AG08395 (cell line): Measurements from ENCODE around the gene PROX1.

ENCODE experiments used
- DNase-seq: peaks from one replicate; pipeline ENCODE4 v3.0.0; 2012; ENCODE audit warnings: mixed read lengths, low spot score

PROX1 gene

DNA sequence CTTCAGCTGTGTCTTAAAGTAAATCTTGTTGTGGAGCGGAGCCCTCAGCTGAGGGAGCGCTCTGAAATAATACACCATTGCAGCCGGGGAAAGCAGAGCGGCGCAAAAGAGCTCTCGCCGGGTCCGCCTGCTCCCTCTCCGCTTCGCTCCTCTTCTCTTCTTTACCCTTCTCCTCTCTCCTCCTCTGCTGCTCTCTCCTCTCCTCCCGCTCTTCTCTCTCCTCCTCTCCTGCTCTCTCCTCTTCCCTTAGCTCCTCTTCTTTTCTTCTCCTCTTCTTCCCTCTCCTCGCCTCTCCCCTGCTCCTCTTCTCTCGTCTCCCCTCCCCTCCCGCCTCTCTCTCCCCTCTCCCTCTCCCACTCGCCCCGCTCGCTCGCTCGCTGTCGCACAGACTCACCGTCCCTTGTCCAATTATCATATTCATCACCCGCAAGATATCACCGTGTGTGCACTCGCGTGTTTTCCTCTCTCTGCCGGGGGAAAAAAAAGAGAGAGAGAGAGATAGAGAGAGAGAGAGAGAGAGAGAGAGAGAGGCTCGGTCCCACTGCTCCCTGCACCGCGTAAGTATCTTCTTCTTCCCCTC is at the start of gene PROX1:
PROX1 (plus strand) TSS at position 47 of the 580 bp plus-strand sequence. CDS start 8,563 bp downstream, outside the sequence.
- DNase-seq, result no peak

GRCh38 chr1:213938776-213939175 is 49.0 kb upstream of the PROX1 start:
- no peak for DNase-seq

DNA sequence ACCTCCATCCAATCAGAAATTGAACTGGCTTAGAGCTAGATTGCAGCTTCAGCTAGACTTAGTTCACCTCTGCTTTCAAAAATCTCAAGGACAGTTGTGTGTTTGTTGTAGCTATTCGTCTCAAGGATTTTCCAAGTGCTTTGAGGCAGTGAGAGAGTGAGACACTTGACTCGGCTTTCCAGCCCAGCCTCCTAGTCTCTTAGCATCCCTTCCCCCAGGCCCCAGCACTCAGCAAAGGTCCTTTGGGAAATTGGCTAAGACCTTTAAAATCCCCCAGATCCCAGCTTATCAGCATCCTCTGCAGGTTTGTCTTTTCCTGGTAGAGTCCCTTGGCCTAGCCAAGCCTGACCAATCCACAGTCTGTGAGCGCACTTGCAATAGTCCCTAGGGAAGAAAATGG is 47.9 kb upstream of the PROX1 start:
- no peak for DNase-seq

GRCh38 chr1:213940947-213941346 is 46.8 kb upstream of the PROX1 start:
- no peak for DNase-seq

GRCh38 chr1:213942061-213942460 is 45.7 kb upstream of the PROX1 start:
- DNase-seq, result no peak

GRCh38 chr1:213947200-213947801 is 40.5 kb upstream of the PROX1 start:
- DNase-seq, result no peak

GRCh38 chr1:213951876-213952275 is 35.9 kb upstream of the PROX1 start:
- no peak for DNase-seq

- DNase-seq, result no peak
Observed at GRCh38 chr1:213953806-213954205, 34.0 kb upstream of the PROX1 start.

DNA sequence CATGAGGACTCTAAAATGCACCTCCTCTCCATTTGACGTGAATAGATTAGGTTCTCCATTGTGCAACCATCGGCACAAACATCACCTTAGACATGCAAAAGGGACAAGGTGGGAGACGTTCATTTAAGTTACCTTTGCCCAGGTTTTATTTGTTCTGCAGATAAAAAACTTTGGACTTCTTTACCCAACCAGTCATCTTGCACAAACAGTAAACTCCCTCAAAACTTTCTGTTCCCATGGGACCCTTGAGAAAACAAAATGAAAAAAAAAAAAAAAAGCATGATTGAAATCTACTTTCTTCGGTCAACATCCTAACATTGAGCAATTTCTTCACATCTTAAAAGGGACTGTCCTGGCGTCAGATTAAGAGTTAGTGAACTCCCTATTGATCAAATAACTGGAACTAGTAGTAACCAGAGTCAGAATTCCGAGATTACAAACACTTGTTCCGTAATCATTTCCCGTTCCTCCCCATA is 31.4 kb upstream of the PROX1 start:
- DNase-seq, result no peak

DNA sequence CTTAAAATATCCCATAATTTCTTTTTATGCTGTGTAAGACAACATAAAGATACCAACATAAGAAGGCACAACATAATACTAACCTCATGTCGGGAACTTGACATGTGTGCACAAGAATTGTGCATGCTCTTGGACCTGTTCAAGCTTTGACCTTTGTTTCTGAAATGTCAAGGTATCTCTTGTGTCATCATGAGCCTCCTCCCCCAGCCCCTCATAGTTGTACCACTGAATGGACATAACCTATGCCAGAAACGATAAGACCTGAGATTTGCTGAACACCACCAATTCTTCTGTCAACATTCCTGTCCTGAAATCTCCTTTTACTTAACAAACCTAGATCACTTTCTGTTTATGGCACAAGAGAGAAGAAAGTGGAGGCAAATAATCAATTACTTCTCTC is 29.4 kb upstream of the PROX1 start:
- DNase-seq, result no peak

DNA sequence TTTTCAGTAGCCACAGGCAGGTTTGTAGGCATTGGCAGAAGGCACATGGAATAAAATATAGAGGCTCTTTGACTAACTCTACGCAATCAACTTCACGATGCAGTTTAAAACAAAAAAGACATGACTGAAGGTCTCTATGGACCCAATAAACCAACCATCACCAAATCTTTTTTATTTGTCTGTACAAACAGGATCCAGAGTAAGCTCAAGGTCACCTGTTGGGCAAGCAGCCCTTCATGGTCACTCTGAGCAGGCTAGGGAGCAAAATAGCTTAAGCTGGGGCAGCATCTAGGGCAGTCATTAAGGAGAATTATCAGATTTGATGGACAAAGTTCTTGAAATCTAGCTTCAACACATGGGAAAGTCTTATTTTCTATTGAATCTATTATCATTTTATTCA is 26.8 kb upstream of the PROX1 start:
- no peak for DNase-seq

- DNase-seq, result no peak
Observed at GRCh38 chr1:213962508-213962907, 25.3 kb upstream of the PROX1 start.

- no peak for DNase-seq
Observed at GRCh38 chr1:213966122-213966521, 21.7 kb upstream of the PROX1 start.

DNA sequence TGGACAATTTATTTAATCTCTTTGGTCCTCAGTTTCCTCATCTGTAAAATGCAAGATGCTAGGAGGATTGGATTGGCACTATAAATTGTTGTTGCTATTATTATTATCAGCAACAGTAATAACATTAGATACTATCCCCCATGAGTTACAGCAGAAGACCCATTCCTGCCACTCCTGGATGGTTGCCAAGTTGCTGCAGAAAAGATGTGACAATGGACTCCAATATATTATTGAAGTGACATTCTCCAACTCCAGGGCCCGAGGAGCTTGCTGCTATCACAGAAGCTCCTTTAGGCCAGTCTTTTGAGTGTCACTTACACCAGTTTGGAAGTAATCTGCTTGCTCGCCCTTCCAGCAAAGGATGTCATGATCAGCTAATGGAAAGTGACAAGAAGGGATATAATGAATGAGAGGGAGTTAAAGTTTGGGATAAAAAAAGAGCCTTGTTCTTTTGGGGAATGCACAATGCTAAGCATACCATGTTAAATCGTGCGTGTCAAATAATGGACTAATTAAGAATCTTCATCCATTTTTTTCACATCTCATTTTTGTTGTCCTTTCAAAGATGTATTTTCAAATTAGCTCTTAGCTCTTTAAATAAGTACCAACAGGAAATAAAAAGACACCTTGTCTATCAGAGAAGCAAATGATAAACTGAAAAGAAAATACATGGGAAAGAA is 19.5 kb upstream of the PROX1 start:
- no peak for DNase-seq

DNA sequence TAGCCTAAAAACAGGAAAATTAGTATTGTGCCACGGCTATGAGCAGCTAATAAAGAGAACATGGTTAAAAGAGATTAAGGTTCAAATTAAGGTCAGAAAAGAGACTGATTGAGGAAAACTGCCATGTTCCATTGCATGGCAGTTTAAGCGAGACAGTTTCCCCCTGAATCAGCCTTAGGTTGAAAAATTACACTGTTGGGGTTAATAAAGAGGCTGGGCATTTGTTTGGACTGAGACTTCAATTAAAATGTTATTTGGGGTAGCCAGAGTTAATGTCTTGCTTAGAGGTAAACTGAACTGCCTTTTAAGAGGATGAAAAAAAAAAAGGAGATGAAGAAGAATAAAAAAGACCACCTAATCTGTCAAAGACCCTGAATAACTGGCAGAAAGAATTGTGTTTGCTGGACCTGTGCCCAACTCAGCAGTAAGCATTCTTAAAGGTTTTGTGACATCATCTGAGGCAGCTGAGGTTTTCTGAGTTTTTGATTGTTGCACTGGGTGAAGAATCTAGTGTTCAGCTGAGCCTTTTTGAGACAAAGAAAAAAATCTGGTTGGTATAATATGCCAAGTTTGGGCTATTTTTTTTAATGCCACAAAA is 17.7 kb upstream of the PROX1 start:
- no peak for DNase-seq

GRCh38 chr1:213972141-213972540 is 15.6 kb upstream of the PROX1 start:
- no peak for DNase-seq

- no peak for DNase-seq
Observed at GRCh38 chr1:213973129-213973528, 14.6 kb upstream of the PROX1 start.

DNA sequence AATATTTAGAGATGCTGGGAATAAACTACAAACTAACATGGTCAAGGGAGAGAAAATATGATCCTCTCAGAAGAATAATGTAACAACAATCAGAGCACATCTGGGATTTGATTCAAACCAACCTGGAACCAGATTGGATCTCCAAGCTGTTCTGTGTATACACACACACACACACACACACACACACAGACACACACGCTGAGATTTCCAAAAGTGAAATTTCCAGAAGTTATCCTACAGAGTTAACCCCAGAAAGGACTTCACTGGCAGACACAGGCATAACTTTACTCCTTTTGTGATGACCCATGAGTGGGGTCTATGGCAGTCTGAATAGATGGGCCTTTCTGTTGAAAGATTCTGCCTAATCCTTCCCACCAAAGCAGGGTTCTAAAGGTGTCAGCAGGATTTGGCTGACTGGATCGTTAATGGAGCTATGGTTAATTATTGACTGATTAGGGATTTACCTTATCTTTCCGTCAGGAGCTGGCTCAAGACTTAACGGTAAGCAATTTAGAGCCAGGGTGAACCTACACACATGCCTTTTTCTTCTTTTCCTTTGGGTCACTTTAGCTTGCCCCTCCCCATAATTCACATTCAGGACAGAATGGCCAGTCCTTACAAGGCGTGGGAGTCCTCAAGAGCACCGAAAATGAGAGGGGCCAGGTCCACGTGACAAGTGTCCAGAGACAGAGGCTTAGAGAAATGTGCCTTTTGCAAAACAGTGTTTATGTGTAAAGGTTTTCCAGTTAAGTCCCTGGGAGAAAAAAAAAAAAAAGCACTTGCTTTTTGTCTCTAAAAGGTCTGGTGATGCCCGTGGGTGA is 10.9 kb upstream of the PROX1 start:
- DNase-seq, result no peak

DNA sequence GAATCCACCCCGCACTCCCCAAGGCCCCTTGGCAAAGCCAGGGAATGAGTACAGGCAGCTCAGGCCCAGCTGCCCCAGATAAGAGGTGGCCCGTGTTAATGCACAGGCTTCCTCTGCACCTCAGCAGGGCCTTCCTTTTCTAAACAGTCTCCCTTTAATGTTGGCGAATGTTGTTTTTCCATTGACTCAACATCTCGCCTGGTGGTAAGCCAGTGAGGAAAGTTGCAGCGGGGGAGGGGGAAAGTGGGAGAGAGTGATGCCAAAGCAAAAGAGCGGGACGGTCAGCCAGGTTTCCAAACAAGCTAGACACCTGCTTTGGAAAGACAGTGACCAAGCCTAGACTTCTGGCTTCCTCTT is 10.3 kb upstream of the PROX1 start:
- no peak for DNase-seq

GRCh38 chr1:213977909-213978308 is 9.9 kb upstream of the PROX1 start:
- DNase-seq, result no peak

DNA sequence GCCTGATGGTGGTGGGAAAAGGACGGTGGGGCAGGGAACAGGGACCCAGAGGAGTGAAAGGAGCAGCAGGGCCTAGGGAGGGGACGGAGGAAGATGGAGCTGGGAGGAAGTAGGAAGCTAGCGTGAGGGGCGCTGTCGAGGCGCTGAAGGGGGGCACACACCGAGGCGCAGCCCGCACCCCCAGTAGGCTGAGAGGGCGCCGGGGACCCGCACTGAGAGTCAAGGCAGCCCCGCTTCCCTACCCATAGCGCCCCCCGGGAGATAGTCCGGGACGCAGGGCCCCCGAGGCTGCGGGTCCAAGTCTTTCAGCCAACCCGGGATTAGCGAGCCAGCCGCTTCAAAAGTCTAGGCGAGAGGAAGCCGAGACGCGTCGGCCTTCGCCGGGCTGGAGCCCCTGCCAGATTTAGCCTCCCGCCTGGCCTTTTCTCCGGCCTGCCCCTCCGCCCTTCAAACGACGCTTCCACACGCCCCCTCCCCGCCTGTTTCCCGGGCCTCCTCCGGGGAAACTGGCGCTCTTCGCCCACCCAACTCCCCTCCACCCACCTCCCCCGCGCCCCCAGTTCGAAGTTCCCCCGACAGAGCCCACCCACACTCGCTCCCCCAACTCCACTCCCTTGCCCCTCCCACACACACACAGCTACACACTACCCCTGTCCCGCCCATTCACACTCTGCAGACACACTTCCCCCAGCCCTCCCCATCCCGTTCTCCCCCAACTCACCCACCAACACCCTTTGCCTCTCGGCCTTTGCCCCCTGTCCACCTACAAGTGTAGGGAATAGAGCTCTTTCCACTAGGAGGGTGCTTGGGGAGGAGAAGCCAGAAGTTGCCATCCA is 7.8 kb upstream of the PROX1 start:
- DNase-seq, result no peak
